T-helper 9 cell (primary cell): Measurements from ENCODE around the gene SERPINB6.
"Not testable (repeated sequence)": the region's sequence is repeated elsewhere in the genome, so short reads cannot be mapped to it uniquely, and the experiment has no call there.

ENCODE experiments used
- DNase-seq: peaks from one replicate; pipeline ENCODE4 v3.0.0-alpha.2; 2020

The SERPINB6 gene

GRCh38 chr6:2938004-2938631 lies 33.2 kb downstream of the SERPINB6 start:
- DNase-seq: no peak

GRCh38 chr6:2937627-2938003 lies 33.8 kb downstream of the SERPINB6 start:
- DNase-seq: no peak

- no peak for DNase-seq
Observed at GRCh38 chr6:2935566-2936291, 35.6 kb downstream of the SERPINB6 start.

- DNase-seq: no peak
Observed at GRCh38 chr6:2934057-2934456, 37.3 kb downstream of the SERPINB6 start.

- DNase-seq: not testable (repeated sequence)
Observed at GRCh38 chr6:2932911-2933310, 38.5 kb downstream of the SERPINB6 start.

GRCh38 chr6:2931970-2932748 lies 39.2 kb downstream of the SERPINB6 start:
- DNase-seq: peak; percentile 75

- no peak for DNase-seq
Observed at GRCh38 chr6:2931055-2931454, 40.3 kb downstream of the SERPINB6 start.

GRCh38 chr6:2927931-2928330 lies 43.4 kb downstream of the SERPINB6 start:
- not testable (repeated sequence) for DNase-seq

- not testable (repeated sequence) for DNase-seq
Observed at GRCh38 chr6:2925842-2926747, 45.3 kb downstream of the SERPINB6 start.

- DNase-seq: no peak
Observed at GRCh38 chr6:2921520-2922115, 49.7 kb downstream of the SERPINB6 start.

GRCh38 chr6:2920671-2921112 lies 50.7 kb downstream of the SERPINB6 start:
- DNase-seq: no peak

- DNase-seq: no peak
Observed at GRCh38 chr6:2919886-2920285, 51.5 kb downstream of the SERPINB6 start.

- no peak for DNase-seq
Observed at GRCh38 chr6:2919401-2919800, 52.0 kb downstream of the SERPINB6 start.

- DNase-seq: no peak
Observed at GRCh38 chr6:2918936-2919335, 52.4 kb downstream of the SERPINB6 start.

GRCh38 chr6:2917801-2918445 lies 53.4 kb downstream of the SERPINB6 start:
- DNase-seq: no peak

- no peak for DNase-seq
Observed at GRCh38 chr6:2917065-2917464, 54.3 kb downstream of the SERPINB6 start.

GRCh38 chr6:2916158-2916925 lies 55.0 kb downstream of the SERPINB6 start:
- DNase-seq: no peak

- no peak for DNase-seq
Observed at GRCh38 chr6:2915150-2915549, 56.2 kb downstream of the SERPINB6 start.

GRCh38 chr6:2914318-2914660 lies 57.1 kb downstream of the SERPINB6 start:
- no peak for DNase-seq

GRCh38 chr6:2913621-2914317 lies 57.6 kb downstream of the SERPINB6 start:
- no peak for DNase-seq
